Glomerular visceral epithelial cell (primary cell): Measurements from ENCODE around the gene LCNL1.
A peak's percentile ranks its signal among the peaks of the same experiment; 100 is the strongest.

ENCODE experiments used
- DNase-seq: peaks from one replicate; pipeline ENCODE4 v3.0.0-alpha.2; 2016; ENCODE audit errors: extremely low spot score

The LCNL1 gene

GRCh38 chr9:137011156-137011555 lies 28.4 kb downstream of the LCNL1 start:
- no peak for DNase-seq

GRCh38 chr9:137011907-137012675 lies 29.3 kb downstream of the LCNL1 start:
- DNase-seq = no peak

DNA sequence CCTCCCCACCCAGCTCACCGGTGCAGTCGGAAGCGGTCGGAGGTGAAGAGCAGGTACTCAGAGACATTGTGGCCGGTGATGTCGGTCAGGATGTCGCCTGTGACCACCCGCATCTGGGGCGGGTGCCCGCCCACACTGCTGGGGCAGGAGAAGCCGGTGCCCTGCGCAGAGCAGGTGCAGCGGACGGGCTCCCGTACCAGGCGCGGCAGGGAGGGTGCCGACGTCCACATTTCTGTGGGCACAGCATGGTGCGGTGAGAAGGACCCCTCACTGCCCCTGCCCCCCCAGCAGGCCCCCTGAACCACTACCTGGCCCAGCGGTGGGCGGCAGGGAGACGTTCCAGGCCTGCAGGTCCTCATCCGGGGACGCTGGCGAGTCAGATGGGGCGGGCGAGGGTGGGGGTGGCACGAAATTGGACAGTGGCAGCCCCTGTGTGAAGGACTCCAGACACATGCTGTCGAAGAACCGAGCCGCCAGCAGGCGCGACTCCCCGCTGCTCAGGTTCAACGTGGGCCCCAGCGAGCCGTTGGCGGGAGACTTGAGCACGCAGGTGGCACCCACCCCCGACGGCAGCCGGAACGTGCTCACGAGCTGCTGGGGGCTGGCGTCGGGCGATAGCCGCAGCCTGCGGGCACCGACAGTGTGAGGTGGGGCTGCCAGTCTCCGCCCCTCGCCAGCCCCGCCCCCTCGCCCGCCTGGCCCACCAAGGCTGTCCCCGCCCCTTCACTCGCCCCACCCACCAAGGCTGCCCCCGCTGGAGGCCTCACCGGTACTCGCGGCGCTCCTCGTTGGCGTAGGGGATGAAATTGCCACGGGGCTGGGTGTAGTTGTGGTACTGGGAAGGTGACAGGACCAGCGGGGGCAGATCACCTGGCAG lies 30.1 kb downstream of the LCNL1 start:
- no peak for DNase-seq

GRCh38 chr9:137013571-137013940 lies 30.8 kb downstream of the LCNL1 start:
- DNase-seq = no peak

DNA sequence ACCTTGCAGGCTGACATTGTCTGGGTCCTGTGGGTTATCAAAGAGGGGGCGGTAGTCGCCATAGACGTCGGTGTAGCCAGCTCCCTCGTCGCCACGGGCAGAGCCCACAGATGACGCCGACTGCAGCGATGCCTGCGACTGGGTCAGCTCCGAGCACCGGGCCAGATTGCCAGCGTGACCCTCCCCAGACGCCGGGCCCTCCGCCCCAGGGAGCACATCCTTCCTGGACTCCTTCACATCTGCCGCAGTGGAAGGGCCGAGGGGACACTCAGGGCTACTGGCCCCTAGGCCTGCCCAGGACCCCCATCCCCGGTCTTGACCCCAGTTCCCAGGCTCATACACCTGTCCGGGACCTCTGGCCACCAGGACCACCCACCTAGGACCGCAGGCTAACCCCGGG lies 31.4 kb downstream of the LCNL1 start:
- DNase-seq = no peak

DNA sequence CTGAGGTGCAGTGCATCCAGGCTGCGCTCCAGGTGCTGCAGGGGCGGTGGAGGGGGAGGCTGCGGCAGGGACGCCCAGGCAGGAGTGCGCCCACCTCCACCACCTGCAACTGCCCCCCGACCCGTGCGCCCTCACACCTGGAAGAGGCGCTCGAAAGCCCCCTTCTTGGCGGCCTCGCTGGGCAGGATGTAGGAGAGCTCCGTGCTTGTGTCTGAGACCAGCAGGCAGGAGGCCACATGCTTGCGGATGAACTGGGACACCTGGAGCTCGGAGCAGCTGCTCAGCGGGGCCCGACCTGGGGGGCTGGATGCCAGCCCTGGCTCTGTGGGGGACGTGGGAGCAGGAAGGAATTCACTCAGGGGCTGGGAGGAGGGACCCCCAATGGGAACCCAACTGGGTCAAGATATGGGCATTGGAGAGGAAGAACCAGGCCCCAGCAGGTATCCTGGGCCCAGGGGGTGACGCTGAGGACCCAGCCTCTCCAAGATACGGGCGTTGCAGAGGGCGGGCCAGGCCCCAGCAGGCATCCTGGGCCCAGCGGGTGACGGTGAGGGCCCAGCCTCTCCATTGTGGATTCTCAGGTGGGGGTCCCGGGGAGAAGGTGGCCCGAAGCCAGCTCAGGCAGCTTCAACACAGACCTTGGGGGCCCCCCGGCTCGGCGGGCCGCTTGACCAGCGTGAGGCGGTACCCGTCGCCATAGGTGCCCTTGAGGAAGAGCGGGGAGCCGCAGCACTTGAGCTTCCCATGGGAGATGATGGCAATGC lies 32.2 kb downstream of the LCNL1 start:
- DNase-seq = no peak

DNA sequence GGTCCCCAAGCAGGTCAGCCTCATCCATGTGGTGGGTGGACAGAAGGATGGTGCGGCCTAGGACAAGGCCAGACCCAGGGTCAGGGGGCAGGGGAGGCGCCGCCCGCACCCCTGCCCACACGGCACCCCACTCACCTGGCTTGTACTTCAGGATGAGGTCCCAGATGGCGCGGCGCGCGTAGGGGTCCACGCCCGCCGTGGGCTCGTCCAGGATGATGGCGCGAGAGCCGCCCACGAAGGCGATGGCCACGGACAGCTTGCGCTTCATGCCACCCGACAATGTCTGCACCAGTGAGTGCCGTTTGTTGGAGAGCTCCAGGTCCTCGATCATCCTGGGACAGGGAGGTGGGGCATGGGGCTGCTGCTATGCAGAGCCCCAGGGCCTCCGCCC lies 32.7 kb downstream of the LCNL1 start:
- no peak for DNase-seq

- DNase-seq = no peak
Observed at GRCh38 chr9:137015976-137016375, 33.2 kb downstream of the LCNL1 start.

DNA sequence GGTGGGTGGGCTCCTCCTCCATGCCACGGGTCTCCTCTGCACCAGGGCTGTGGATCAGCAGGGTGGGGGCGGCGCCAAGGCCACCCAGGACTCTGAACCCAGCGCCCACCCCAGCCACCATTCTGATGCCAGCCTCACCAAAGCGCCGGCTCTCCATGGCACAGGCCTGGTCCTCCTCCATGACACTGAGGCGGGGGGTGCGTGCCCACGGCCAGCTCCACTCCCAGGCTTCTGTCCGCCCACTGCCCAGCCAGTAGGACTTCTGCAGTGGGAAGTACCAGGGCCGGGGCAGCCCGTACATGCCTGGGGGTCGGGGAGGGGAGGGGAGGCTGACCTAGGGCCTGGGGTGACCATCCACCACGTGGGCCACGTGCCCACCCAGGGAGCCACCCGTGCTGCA lies 33.6 kb downstream of the LCNL1 start:
- DNase-seq = no peak

DNA sequence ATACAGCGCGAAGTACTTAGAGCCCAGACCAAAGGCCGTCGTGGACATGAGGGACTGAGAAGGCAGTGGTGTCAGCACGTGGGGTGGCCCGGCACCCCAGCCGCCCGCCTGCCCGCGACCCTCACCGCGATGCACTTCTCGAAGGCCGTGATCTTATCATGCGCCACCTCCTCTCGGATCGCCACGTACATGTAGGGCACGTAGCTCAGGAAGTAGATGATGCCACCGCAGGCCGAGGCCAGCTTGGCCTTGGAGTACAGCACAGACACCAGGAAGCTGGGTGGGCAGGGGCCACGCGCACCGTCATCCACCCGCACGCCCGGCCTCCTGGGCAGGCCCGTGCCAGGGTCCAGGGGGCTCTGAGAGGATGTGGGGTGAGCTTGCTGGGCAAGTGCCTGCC lies 34.3 kb downstream of the LCNL1 start:
- no peak for DNase-seq

GRCh38 chr9:137017791-137018497 lies 35.2 kb downstream of the LCNL1 start:
- DNase-seq = no peak

DNA sequence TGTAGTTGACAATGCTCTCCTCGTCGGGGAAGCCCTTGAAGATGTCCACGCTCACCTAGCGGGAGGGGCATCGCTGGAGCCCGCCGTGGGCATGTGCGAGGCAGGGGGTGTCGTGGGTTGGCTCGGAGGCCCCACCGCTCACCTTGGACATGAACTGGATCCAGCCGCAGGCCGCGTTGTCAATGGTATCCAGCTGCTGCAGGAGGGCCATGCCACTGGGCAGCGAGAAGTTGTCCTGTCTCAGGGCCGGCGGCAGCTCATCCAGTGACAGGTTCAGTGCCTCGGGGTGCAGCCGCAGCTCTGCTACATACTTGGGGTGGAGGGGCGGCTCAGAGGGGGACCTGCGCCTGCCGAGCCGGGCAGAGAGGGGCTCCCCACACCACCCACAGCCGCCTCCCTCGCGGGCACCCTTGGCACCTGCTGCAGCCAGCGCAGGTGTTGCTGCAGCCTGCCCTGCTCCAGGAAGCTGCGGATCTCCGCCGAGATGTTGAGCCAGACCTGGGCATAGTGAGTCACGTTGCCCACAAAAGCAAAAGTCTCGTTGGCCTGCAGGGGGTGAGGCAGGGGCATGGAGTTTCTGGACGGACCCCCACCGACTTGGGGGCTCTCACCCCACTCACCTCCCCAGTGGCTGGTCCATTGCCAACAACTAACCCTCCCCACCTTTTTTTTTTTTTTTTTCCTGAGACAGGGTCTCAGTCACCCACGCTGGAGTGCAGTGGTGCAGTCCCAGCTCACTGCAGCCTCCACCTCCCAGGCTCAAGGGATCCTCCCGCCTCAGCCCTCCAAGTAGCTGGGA lies 36.2 kb downstream of the LCNL1 start:
- no peak for DNase-seq

DNA sequence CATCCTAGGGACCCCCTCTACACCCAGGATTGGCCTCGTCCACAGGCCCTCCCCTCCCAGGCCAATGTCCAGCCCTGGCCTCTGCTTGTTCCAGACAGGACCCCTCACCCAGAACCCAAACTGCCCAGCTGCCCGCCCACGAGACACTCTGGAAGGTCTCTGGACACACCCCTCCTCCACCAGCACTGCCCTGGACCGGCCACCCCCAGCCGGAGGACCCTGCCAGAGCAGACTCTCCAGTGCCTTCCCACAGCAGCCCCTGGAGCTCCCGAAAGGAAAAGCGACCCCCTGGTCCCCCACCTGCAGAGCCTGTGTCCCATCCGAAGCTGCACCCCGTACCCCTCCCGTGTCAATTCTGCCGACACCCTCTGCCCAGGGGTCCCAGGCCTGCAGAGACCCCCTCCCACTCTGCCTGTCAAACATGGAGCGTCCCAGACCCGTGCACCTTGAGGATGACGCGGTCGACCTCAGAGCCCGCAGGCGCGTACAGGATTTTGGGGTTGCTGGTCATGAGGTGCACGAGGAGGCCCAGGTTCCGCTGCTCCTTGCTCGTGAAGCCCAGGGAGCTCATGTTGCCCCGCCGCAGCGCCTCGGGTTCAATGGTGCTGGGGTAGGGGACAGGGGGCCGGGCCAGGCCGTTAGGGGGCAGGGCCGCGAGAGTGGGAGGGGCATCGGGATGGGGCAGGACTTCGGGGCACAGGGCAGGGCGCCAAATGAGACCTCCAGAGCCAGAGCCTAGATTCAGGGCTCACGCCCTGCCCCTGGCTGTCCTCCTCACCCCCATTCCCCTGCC lies 37.3 kb downstream of the LCNL1 start:
- no peak for DNase-seq

DNA sequence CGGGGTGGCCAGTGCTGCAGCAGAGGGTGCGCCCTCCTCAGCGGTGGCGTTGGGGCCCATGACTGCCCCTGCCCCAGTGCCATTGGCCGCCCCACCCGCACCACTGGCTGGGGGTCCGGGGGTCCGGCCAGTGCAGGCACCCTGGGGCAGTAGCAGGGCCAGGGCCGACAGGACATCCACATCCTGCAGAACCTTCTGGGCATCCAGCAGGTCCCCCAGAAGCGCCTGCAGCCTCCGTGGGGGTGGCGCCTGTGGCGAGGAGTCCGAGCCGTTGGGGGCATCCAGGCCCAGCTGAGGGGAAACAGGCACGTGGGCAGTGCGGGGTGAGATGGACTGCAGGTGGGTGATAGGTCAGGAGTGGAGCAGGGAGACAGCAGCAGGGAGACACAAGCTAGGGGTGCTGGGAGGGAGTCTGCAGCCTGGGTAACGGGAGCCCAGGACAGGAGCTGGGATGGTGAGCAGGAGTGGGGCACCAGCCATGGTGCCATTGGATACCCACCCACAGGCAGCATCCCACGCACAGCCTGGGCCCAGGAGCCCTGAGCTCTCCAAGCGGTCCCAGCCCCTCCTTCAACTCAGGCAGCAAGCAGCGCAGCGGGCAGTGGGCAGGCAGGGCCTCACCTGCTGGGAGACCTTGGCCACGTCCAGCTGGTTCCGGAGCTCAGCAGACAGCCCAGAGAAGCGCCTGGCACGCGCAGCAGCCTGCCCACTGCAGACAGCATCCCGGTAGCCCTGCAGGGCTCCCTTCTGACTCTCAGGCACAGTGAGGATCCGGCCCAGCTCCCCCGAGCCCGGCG lies 38.2 kb downstream of the LCNL1 start:
- no peak for DNase-seq

GRCh38 chr9:137021568-137021978 lies 38.8 kb downstream of the LCNL1 start:
- no peak for DNase-seq

- peak; percentile 71 for DNase-seq
Observed at GRCh38 chr9:137021979-137022661, 39.3 kb downstream of the LCNL1 start.

DNA sequence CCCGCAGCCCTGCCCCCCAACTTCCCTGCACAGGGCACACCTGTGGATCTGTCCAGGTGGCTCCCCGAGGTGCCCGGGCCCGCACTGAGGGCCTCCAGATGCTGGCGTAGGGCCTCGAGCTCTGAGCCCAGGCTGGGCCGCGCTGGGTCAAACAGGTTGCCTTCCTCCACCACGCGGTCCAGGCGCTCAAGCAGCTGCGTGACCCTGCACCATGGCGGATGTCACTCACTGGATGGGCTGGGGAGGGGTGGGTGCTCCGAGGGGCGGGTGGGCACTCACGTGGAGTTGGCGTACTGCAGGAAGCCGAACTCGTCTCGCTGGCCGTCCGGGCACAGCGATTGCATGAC lies 39.8 kb downstream of the LCNL1 start:
- DNase-seq = no peak

GRCh38 chr9:137023157-137023556 lies 40.4 kb downstream of the LCNL1 start:
- no peak for DNase-seq

DNA sequence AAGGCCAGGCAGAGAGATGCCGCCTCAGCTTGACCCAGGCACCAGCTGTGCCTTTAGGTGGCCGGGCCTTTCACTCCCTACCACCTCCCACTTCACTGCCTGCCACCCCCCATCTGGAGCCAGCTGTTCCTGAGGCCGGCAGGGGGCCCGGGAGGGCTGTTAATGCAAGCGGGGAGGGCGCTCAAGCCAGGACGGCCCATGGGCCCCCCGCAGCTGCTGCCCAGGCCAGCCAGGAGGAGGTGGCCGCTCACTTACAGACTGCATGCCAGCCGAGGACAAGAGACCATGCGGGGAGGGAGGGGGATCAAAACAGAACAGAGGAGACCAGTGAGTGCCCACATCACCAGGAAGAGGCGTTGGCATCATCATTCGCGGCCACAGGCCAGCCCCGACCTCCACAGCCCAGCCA lies 40.8 kb downstream of the LCNL1 start:
- DNase-seq = no peak
